ENCODE data around the gene ACTR2. TPM values are rescaled to one million over a fixed set of nuclear protein-coding genes. Genes with fewer than 3 reads are reported as not detected.
"Not testable (repeated sequence)": the region's sequence is repeated elsewhere in the genome, so short reads cannot be mapped to it uniquely, and the experiment has no call there.

Gene ACTR2
- total RNA-seq, 2 donors from 2014 or later: 227 to 491 TPM

DNA sequence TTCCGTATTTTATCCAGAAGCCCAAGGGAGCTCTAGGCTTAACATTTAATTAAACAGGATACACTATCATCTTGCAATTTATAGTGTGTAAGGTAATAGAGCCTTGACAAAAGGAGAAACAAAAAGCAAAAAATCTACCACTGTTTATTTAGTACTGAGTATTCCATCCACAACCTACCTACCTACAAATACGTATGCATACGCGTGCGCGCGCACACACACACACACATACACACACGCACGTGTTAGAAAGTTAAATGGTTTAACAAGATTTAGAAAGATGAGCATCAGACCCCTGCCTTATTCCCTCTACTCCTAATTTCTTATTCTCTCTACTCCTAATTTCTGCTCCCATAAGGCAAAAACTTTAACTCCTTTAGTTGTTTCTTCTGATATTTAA is 14.6 kb upstream of the ACTR2 start:
- no peak overlapping the region for H3K27ac Mint-ChIP-seq
- no peaks in the 10 kb centered on the region for H3K9me3 Mint-ChIP-seq
- no peaks in the 10 kb centered on the region for H3K36me3 Mint-ChIP-seq
- H3K4me3 Mint-ChIP-seq: no peak overlapping the region
- no peaks in the 10 kb centered on the region for H3K27me3 Mint-ChIP-seq
- H3K4me1 Mint-ChIP-seq (ENCODE audit: low read depth in 2 of 2): no peaks in the 10 kb centered on the region
- no peak for DNase-seq (ENCODE audit: low spot score)
- no peak for ATAC-seq

GRCh38 chr2:65214361-65214760 is 13.3 kb upstream of the ACTR2 start:
- Mint-ChIP-seq H3K9me3 (no peaks in the 10 kb centered on the region), H3K27ac (no peak overlapping the region), H3K36me3 (no peaks in the 10 kb centered on the region), H3K4me3 (no peak overlapping the region), H3K27me3 (no peaks in the 10 kb centered on the region), H3K4me1 (ENCODE audit: low read depth in 2 of 2) (no peaks in the 10 kb centered on the region)
- DNase-seq (ENCODE audit: low spot score): no peak
- no peak for ATAC-seq

DNA sequence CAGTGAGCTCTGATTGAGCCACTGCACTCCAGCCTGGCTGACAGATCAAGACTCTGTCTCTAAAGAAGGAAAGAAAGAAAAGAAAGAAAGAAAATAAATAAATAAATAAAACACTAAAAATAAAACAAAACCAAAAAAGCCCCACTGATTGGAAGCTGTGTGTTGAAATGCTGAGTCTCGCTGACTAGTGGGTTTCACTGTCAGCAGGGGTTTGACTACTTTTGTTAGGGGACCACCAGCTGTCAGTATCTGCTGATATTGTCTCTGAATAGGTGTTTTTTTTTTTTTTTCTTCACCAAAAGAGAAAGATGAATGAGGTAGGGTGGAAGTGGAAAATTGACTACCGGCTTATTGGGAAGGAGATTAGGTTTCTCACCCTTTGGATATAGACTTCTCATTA is 12.8 kb upstream of the ACTR2 start:
- Mint-ChIP-seq H3K27ac (no peak overlapping the region), H3K27me3 (no peaks in the 10 kb centered on the region), H3K36me3 (no peaks in the 10 kb centered on the region), H3K4me1 (ENCODE audit: low read depth in 2 of 2) (no peaks in the 10 kb centered on the region), H3K9me3 (no peaks in the 10 kb centered on the region), H3K4me3 (no peak overlapping the region)
- no peak for DNase-seq (ENCODE audit: low spot score)
- no peak for ATAC-seq

- peak overlapping the region in 1 of 2 donors; percentile 30 for H3K27ac Mint-ChIP-seq
- no peaks in the 10 kb centered on the region for H3K9me3 Mint-ChIP-seq
- H3K4me3 Mint-ChIP-seq: no peak overlapping the region
- DNase-seq (ENCODE audit: low spot score): no peak
- H3K36me3 Mint-ChIP-seq: no peaks in the 10 kb centered on the region
- H3K27me3 Mint-ChIP-seq: no peaks in the 10 kb centered on the region
- no peaks in the 10 kb centered on the region for H3K4me1 Mint-ChIP-seq (ENCODE audit: low read depth in 2 of 2)
- ATAC-seq: no peak
These were observed 11.7 kb upstream of the ACTR2 start for GRCh38 chr2:65215946-65216345.

GRCh38 chr2:65220432-65221131 is 7.0 kb upstream of the ACTR2 start:
- no peak overlapping the region for H3K27ac Mint-ChIP-seq
- no peaks in the 10 kb centered on the region for H3K9me3 Mint-ChIP-seq

DNA sequence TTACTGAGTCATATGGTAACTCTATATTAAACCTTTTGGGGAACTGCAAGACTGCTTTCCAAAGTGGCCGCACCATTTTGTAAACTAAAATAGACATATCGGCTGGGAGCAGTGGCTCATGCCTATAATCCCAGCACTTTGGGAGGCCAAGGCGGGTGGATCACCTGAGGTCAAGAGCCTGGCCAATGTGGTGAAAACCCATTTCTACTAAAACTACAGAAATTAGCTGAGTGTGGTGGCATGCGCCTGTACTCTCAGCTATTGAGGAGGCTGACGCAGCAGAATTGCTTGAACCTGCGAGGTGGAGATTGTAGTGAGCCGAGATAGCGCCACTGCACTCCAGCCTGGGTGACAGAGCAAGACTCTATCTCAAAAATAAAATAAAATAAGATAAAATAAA is 6.4 kb upstream of the ACTR2 start:
- H3K9me3 Mint-ChIP-seq; H3K27ac Mint-ChIP-seq; H3K4me3 Mint-ChIP-seq; H3K27me3 Mint-ChIP-seq; DNase-seq (ENCODE audit: low spot score); ATAC-seq; H3K36me3 Mint-ChIP-seq; H3K4me1 Mint-ChIP-seq (ENCODE audit: low read depth in 2 of 2): not testable (repeated sequence)

More at GRCh38 chr2:65220432-65221131, 7.0 kb upstream of the ACTR2 start:
- H3K4me1 Mint-ChIP-seq (ENCODE audit: low read depth in 2 of 2): no peaks in the 10 kb centered on the region
- ATAC-seq (no peak), DNase-seq (ENCODE audit: low spot score) (no peak)
- no peaks in the 10 kb centered on the region for H3K27me3 Mint-ChIP-seq
- H3K4me3 Mint-ChIP-seq: no peak overlapping the region
- H3K36me3 Mint-ChIP-seq: no peaks in the 10 kb centered on the region

DNA sequence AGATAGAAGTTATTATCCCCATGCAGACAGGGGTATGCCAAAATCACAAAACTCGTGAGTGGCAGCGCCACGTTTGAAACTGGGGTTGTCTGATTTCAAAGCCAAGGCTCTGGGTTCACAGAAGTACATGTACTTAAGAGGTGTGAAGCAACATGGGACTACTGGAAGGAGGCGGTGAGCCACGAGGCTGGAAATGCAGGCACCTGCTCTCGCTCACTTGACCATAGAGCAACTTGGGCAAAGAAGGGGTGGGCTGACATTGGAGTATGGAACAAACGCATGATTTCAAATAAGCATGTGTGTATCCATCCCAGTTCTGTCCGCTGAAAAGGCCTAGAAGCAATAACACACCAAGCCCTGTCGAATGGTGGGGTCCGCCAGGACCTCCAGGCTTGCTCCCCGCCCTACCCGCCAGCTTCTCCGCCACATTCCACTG is 593 bp upstream of the ACTR2 start:
- Mint-ChIP-seq H3K27ac (peak overlapping the region; percentile 95 to 98), H3K36me3 (peaks cover 15% of the 10 kb centered on the region)
- no peak for DNase-seq (ENCODE audit: low spot score)

GRCh38 chr2:65228263-65228750 is 676 bp downstream of the ACTR2 start:
- ATAC-seq (peak; percentile 58 to 63), DNase-seq (ENCODE audit: low spot score) (no peak)
- Mint-ChIP-seq H3K9me3 (no peaks in the 10 kb centered on the region), H3K4me3 (peak overlapping the region; percentile 94), H3K27ac (peak overlapping the region; percentile 95 to 98), H3K27me3 (no peaks in the 10 kb centered on the region), H3K4me1 (ENCODE audit: low read depth in 2 of 2) (peaks cover 23 to 30% of the 10 kb centered on the region in 2 donors), H3K36me3 (peaks cover 15% of the 10 kb centered on the region)

More for the DNA sequence above, 593 bp upstream of the ACTR2 start:
- peak; percentile 2 to 17 for ATAC-seq
- peaks cover 14 to 21% of the 10 kb centered on the region in 2 donors for H3K4me1 Mint-ChIP-seq (ENCODE audit: low read depth in 2 of 2)
- peak overlapping the region; percentile 94 for H3K4me3 Mint-ChIP-seq
- H3K27me3 Mint-ChIP-seq: no peaks in the 10 kb centered on the region
- H3K9me3 Mint-ChIP-seq: no peaks in the 10 kb centered on the region

GRCh38 chr2:65231121-65231520 is 3.5 kb downstream of the ACTR2 start:
- H3K4me1 Mint-ChIP-seq (ENCODE audit: low read depth in 2 of 2): peaks cover 41 to 42% of the 10 kb centered on the region in 2 donors
- no peak for DNase-seq (ENCODE audit: low spot score)
- H3K4me3 Mint-ChIP-seq: peak overlapping the region; percentile 69
- no peaks in the 10 kb centered on the region for H3K27me3 Mint-ChIP-seq
- H3K27ac Mint-ChIP-seq: peak overlapping the region; percentile 95 to 96
- no peaks in the 10 kb centered on the region for H3K9me3 Mint-ChIP-seq
- peaks cover 15% of the 10 kb centered on the region for H3K36me3 Mint-ChIP-seq
- ATAC-seq: no peak

GRCh38 chr2:65231892-65232477 is 4.4 kb downstream of the ACTR2 start:
- DNase-seq (ENCODE audit: low spot score): no peak

DNA sequence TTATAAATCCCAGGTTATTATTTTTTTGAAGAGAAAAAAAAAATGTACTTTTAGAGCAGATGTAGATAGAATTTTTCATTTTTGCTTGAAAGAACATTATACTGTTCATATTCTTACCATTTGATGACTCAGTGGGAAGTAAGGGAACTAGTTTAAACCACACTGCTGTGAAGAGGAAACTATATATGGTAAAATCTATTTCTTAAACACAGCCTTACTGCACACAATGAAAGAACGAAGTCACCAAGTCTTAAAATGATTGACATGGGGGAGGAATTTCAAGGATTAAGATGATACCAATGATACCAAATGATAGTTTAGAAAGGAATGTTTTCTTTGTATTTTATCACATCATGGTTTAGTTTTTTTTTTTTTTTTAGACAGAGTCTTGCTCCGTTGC is 5.0 kb downstream of the ACTR2 start:
- ATAC-seq (peak in 1 of 2 donors; percentile 74), DNase-seq (ENCODE audit: low spot score) (no peak)
- H3K4me1 Mint-ChIP-seq (ENCODE audit: low read depth in 2 of 2): peaks cover 35 to 42% of the 10 kb centered on the region in 2 donors
- no peaks in the 10 kb centered on the region for H3K27me3 Mint-ChIP-seq
- no peaks in the 10 kb centered on the region for H3K9me3 Mint-ChIP-seq
- H3K27ac Mint-ChIP-seq: peak overlapping the region; percentile 95 to 96
- peaks cover 9% of the 10 kb centered on the region for H3K36me3 Mint-ChIP-seq
- H3K4me3 Mint-ChIP-seq: peak overlapping the region; percentile 69

More at GRCh38 chr2:65231892-65232477, 4.4 kb downstream of the ACTR2 start:
- peak in 1 of 2 donors; percentile 32 for ATAC-seq
- Mint-ChIP-seq H3K4me3 (peak overlapping the region; percentile 69), H3K4me1 (ENCODE audit: low read depth in 2 of 2) (peaks cover 35 to 37% of the 10 kb centered on the region in 2 donors), H3K36me3 (peaks cover 9% of the 10 kb centered on the region), H3K27ac (peak overlapping the region; percentile 95 to 96), H3K27me3 (no peaks in the 10 kb centered on the region), H3K9me3 (no peaks in the 10 kb centered on the region)

GRCh38 chr2:65240657-65241056 is 13.0 kb downstream of the ACTR2 start:
- peaks cover 10% of the 10 kb centered on the region for H3K36me3 Mint-ChIP-seq
- H3K27ac Mint-ChIP-seq: no peak overlapping the region
- no peak for ATAC-seq
- no peaks in the 10 kb centered on the region for H3K27me3 Mint-ChIP-seq
- no peaks in the 10 kb centered on the region for H3K9me3 Mint-ChIP-seq
- DNase-seq (ENCODE audit: low spot score): no peak
- no peak overlapping the region for H3K4me3 Mint-ChIP-seq
- peaks cover 23 to 26% of the 10 kb centered on the region in 2 donors for H3K4me1 Mint-ChIP-seq (ENCODE audit: low read depth in 2 of 2)

- H3K27ac Mint-ChIP-seq; DNase-seq (ENCODE audit: low spot score); ATAC-seq; H3K27me3 Mint-ChIP-seq; H3K4me3 Mint-ChIP-seq; H3K9me3 Mint-ChIP-seq: not testable (repeated sequence)
- Mint-ChIP-seq H3K4me1 (ENCODE audit: low read depth in 2 of 2) (peaks cover 29 to 42% of the 10 kb centered on the region in 2 donors), H3K36me3 (peaks cover 24% of the 10 kb centered on the region)
These were observed 16.8 kb downstream of the ACTR2 start for GRCh38 chr2:65244452-65244851.

- ATAC-seq: no peak
- no peaks in the 10 kb centered on the region for H3K27me3 Mint-ChIP-seq
- no peaks in the 10 kb centered on the region for H3K9me3 Mint-ChIP-seq
- peaks cover 20 to 24% of the 10 kb centered on the region in 2 donors for H3K4me1 Mint-ChIP-seq (ENCODE audit: low read depth in 2 of 2)
- peaks cover 17% of the 10 kb centered on the region for H3K36me3 Mint-ChIP-seq
- DNase-seq (ENCODE audit: low spot score): no peak
- H3K4me3 Mint-ChIP-seq: no peak overlapping the region
- H3K27ac Mint-ChIP-seq: no peak overlapping the region
These were observed 25.0 kb downstream of the ACTR2 start for GRCh38 chr2:65252640-65253039.

All from natural killer cell treated with Interleukin-12 subunit alpha and Interleukin-12 subunit beta and Interleukin-15 and Interleukin-18, amount 100 ng/mL, for 72 hours (primary cell).